Natural killer cell treated with Interleukin-12 subunit alpha and Interleukin-12 subunit beta and Interleukin-15 and Interleukin-18, amount 100 ng/mL, for 72 hours (primary cell): ENCODE measurements around the gene TOPBP1. TPM values are rescaled to one million over a fixed set of nuclear protein-coding genes. Genes with fewer than 3 reads are reported as not detected.

Experiments
- ATAC-seq, 2 donors: fragments of 150-1000 bp; cut with Tn5 transposase in 1 of 2; sonication (Bioruptor Pico), chemical (Tn5 transposase) in 1 of 2; 2 replicates each; pipeline ENCODE4 v1.10.0; 2021
- DNase-seq: peaks from one replicate; pipeline ENCODE4 v3.0.0; 2022; ENCODE audit warnings: low spot score
- H3K27ac Mint-ChIP-seq, 2 donors: 1 replicate in 1 of 2; 2 replicates in 1 of 2; pipeline ENCODE4 v1.8.0; 2022; ENCODE audit warnings: mixed read lengths in 2 of 2, mild to moderate bottlenecking in 1 of 2, moderate library complexity in 1 of 2
- H3K27me3 Mint-ChIP-seq, 2 donors: 1 replicate in 1 of 2; 2 replicates in 1 of 2; pipeline ENCODE4 v1.8.0; 2022; ENCODE audit warnings: mixed read lengths in 2 of 2
- H3K36me3 Mint-ChIP-seq: one replicate; pipeline ENCODE4 v1.8.0; 2022; ENCODE audit warnings: mixed read lengths
- H3K4me1 Mint-ChIP-seq, 2 donors: 1 replicate in 1 of 2; 2 replicates in 1 of 2; pipeline ENCODE4 v1.8.0; 2022; ENCODE audit warnings: low read depth in 2 of 2, mixed read lengths in 2 of 2, mild to moderate bottlenecking in 1 of 2
- H3K4me3 Mint-ChIP-seq: one replicate; pipeline ENCODE4 v1.8.0; 2022; ENCODE audit warnings: mixed read lengths
- H3K9me3 Mint-ChIP-seq: 2 replicates; pipeline ENCODE4 v1.8.0; 2022; ENCODE audit warnings: mixed read lengths
- total RNA-seq, 2 donors: library from RNA; stranded (reverse); gene quantifications; one replicate each; pipeline ENCODE4 v1.2.3, GENCODE V29; 2022

The TOPBP1 gene
- total RNA-seq, 2 donors from 2014 or later = 69.3 to 106 TPM

GRCh38 chr3:133663569-133664313 is 2.0 kb upstream of the TOPBP1 start:
- Mint-ChIP-seq H3K27ac (peak overlapping the region; percentile 64 to 98), H3K9me3 (no peaks in the 10 kb centered on the region), H3K36me3 (peaks cover 21% of the 10 kb centered on the region), H3K4me3 (peak overlapping the region; percentile 99), H3K4me1 (peaks cover 33 to 44% of the 10 kb centered on the region in 2 donors), H3K27me3 (no peaks in the 10 kb centered on the region)
- DNase-seq (no peak), ATAC-seq (peak; percentile 54 to 58)

GRCh38 chr3:133662278-133662651 is 524 bp upstream of the TOPBP1 start:
- ATAC-seq (peak; percentile 43 to 57), DNase-seq (no peak)
- H3K9me3 Mint-ChIP-seq = no peaks in the 10 kb centered on the region
- peaks cover 21% of the 10 kb centered on the region for H3K36me3 Mint-ChIP-seq
- peak overlapping the region; percentile 99 for H3K4me3 Mint-ChIP-seq
- peak overlapping the region; percentile 98 for H3K27ac Mint-ChIP-seq
- H3K4me1 Mint-ChIP-seq = peaks cover 33 to 44% of the 10 kb centered on the region in 2 donors
- H3K27me3 Mint-ChIP-seq = no peaks in the 10 kb centered on the region

- ATAC-seq (no peak), DNase-seq (no peak)
- Mint-ChIP-seq H3K27ac (peak overlapping the region; percentile 98), H3K4me3 (peak overlapping the region; percentile 99), H3K4me1 (peaks cover 33 to 53% of the 10 kb centered on the region in 2 donors), H3K27me3 (no peaks in the 10 kb centered on the region), H3K9me3 (no peaks in the 10 kb centered on the region), H3K36me3 (peaks cover 33% of the 10 kb centered on the region)
These were observed 1.9 kb downstream of the TOPBP1 start for GRCh38 chr3:133659806-133660205.

GRCh38 chr3:133655731-133656515 is 5.8 kb downstream of the TOPBP1 start:
- DNase-seq (no peak), ATAC-seq (no peak)
- H3K4me3 Mint-ChIP-seq = no peak overlapping the region
- no peaks in the 10 kb centered on the region for H3K9me3 Mint-ChIP-seq
- no peak overlapping the region for H3K27ac Mint-ChIP-seq
- H3K36me3 Mint-ChIP-seq = peaks cover 34% of the 10 kb centered on the region
- no peaks in the 10 kb centered on the region for H3K27me3 Mint-ChIP-seq
- peaks cover 13 to 27% of the 10 kb centered on the region in 2 donors for H3K4me1 Mint-ChIP-seq

GRCh38 chr3:133649486-133650068 is 12.2 kb downstream of the TOPBP1 start:
- ATAC-seq = no peak

GRCh38 chr3:133644768-133645167 is 17.0 kb downstream of the TOPBP1 start:
- peaks cover 4 to 9% of the 10 kb centered on the region in 2 donors for H3K4me1 Mint-ChIP-seq
- no peak for DNase-seq
- H3K27me3 Mint-ChIP-seq = no peaks in the 10 kb centered on the region
- peaks cover 40% of the 10 kb centered on the region for H3K36me3 Mint-ChIP-seq
- H3K27ac Mint-ChIP-seq = no peak overlapping the region
- ATAC-seq = no peak
- no peaks in the 10 kb centered on the region for H3K9me3 Mint-ChIP-seq
- no peak overlapping the region for H3K4me3 Mint-ChIP-seq

More at GRCh38 chr3:133649486-133650068, 12.2 kb downstream of the TOPBP1 start:
- Mint-ChIP-seq H3K36me3 (peaks cover 22% of the 10 kb centered on the region), H3K4me1 (peaks cover 4 to 9% of the 10 kb centered on the region in 2 donors), H3K27ac (no peak overlapping the region), H3K27me3 (no peaks in the 10 kb centered on the region), H3K9me3 (no peaks in the 10 kb centered on the region), H3K4me3 (no peak overlapping the region)
- no peak for DNase-seq

- ATAC-seq = no peak
- Mint-ChIP-seq H3K36me3 (peaks cover 52% of the 10 kb centered on the region), H3K9me3 (no peaks in the 10 kb centered on the region), H3K27ac (no peak overlapping the region), H3K4me1 (peaks cover 4 to 9% of the 10 kb centered on the region in 2 donors), H3K4me3 (no peak overlapping the region), H3K27me3 (no peaks in the 10 kb centered on the region)
- DNase-seq = no peak
These were observed 18.1 kb downstream of the TOPBP1 start for GRCh38 chr3:133643611-133644010.

- DNase-seq = no peak
- Mint-ChIP-seq H3K27ac (peak overlapping the region in 1 of 2 donors; percentile 58), H3K4me1 (no peaks in the 10 kb centered on the region), H3K9me3 (no peaks in the 10 kb centered on the region), H3K27me3 (no peaks in the 10 kb centered on the region), H3K36me3 (peaks cover 44% of the 10 kb centered on the region), H3K4me3 (no peak overlapping the region)
- no peak for ATAC-seq
These were observed 20.5 kb downstream of the TOPBP1 start for GRCh38 chr3:133641254-133641653.

GRCh38 chr3:133633439-133633838 is 28.3 kb downstream of the TOPBP1 start:
- no peaks in the 10 kb centered on the region for H3K27me3 Mint-ChIP-seq
- ATAC-seq (no peak), DNase-seq (no peak)
- H3K4me3 Mint-ChIP-seq = no peak overlapping the region
- H3K36me3 Mint-ChIP-seq = peaks cover 50% of the 10 kb centered on the region
- no peak overlapping the region for H3K27ac Mint-ChIP-seq
- H3K9me3 Mint-ChIP-seq = no peaks in the 10 kb centered on the region
- peaks cover 4 to 8% of the 10 kb centered on the region in 2 donors for H3K4me1 Mint-ChIP-seq

- DNase-seq (no peak), ATAC-seq (no peak)
- H3K27ac Mint-ChIP-seq = no peak overlapping the region
- peaks cover 2 to 5% of the 10 kb centered on the region in 2 donors for H3K4me1 Mint-ChIP-seq
- H3K4me3 Mint-ChIP-seq = no peak overlapping the region
- H3K9me3 Mint-ChIP-seq = no peaks in the 10 kb centered on the region
- no peaks in the 10 kb centered on the region for H3K27me3 Mint-ChIP-seq
- peaks cover 41% of the 10 kb centered on the region for H3K36me3 Mint-ChIP-seq
These were observed 32.6 kb downstream of the TOPBP1 start for GRCh38 chr3:133629146-133629545.

GRCh38 chr3:133627789-133628188 is 34.0 kb downstream of the TOPBP1 start:
- Mint-ChIP-seq H3K4me1 (peaks cover 2 to 5% of the 10 kb centered on the region in 2 donors), H3K4me3 (no peak overlapping the region), H3K27ac (no peak overlapping the region), H3K9me3 (no peaks in the 10 kb centered on the region), H3K36me3 (peaks cover 33% of the 10 kb centered on the region), H3K27me3 (no peaks in the 10 kb centered on the region)
- ATAC-seq (no peak), DNase-seq (no peak)

GRCh38 chr3:133620066-133620784 is 41.5 kb downstream of the TOPBP1 start:
- no peak overlapping the region for H3K27ac Mint-ChIP-seq
- H3K36me3 Mint-ChIP-seq = peaks cover 27% of the 10 kb centered on the region

GRCh38 chr3:133611534-133611933 is 50.2 kb downstream of the TOPBP1 start:
- Mint-ChIP-seq H3K4me1 (no peaks in the 10 kb centered on the region), H3K9me3 (no peaks in the 10 kb centered on the region), H3K36me3 (peaks cover 16% of the 10 kb centered on the region), H3K4me3 (no peak overlapping the region), H3K27me3 (no peaks in the 10 kb centered on the region), H3K27ac (no peak overlapping the region)
- ATAC-seq = no peak
- DNase-seq = no peak

More at GRCh38 chr3:133620066-133620784, 41.5 kb downstream of the TOPBP1 start:
- peaks cover 0 to 3% of the 10 kb centered on the region in 2 donors for H3K4me1 Mint-ChIP-seq
- no peak overlapping the region for H3K4me3 Mint-ChIP-seq
- ATAC-seq = no peak
- no peaks in the 10 kb centered on the region for H3K27me3 Mint-ChIP-seq
- no peak for DNase-seq
- H3K9me3 Mint-ChIP-seq = no peaks in the 10 kb centered on the region
